ENCODE data around the gene DOCK4. TPM values are rescaled to one million over a fixed set of nuclear protein-coding genes. Genes with fewer than 3 reads are reported as not detected.

DOCK4 gene
- total and polyA plus RNA-seq, 2 of the 8 experiments (the other 6 are each of a cell fraction or from before 2014, with no cell fraction given) = 5.1 to 23.6 TPM

GRCh38 chr7:111780527-111780926, 425.7 kb downstream of the DOCK4 start (continued):
- no peak for TF ChIP-seq CHD1 (IDR thresholded peaks at IDR 0.05; ENCODE audit: low read depth, low read length)

Measured in H1 (cell line).